Middle frontal gyrus (tissue), 1 donor: ENCODE measurements around the gene NPTX2.

ENCODE experiments used
- DNase-seq: peaks from one replicate; pipeline ENCODE4 v3.0.0-alpha.2; 2015; ENCODE audit warnings: low spot score; ENCODE audit errors: extremely low spot score

NPTX2 gene

GRCh38 chr7:98618786-98619185 lies 1.7 kb downstream of the NPTX2 start:
- no peak for DNase-seq

DNA sequence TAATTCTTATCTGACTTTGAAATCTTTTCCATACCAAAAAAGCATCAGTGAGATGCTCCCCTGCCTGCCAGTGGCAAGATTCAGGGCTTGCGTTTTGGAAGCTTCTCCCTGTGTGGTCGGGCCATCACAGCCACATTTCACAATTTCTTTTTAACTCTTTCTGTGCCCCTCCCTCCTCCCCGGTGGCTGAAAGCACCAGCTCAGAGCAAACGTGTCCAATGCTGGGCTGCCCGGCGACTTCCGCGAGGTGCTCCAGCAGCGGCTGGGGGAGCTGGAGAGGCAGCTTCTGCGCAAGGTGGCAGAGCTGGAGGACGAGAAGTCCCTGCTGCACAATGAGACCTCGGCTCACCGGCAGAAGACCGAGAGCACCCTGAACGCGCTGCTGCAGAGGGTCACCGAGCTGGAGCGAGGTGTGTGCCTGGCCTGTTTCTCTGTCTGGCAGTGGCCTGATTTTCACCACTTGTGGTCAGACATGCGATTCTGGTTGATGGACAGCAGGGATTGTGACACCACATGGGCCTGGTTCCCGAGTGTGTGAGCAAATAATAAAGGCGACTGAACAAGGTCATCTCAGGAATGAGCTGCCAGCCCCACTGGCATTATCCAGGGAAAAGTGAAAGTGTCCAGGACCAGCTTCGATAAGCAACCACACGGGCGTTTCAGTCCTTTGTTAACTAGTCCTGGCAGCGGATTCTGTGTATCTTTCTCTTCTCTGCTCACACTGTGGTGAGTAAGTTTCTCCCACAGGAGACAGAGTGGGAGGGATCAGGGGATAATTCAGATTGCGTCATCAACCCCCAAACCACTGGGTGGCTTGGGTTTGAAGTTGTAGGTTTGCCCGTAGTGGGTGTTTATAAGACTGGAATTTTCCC lies 2.6 kb downstream of the NPTX2 start:
- no peak for DNase-seq

DNA sequence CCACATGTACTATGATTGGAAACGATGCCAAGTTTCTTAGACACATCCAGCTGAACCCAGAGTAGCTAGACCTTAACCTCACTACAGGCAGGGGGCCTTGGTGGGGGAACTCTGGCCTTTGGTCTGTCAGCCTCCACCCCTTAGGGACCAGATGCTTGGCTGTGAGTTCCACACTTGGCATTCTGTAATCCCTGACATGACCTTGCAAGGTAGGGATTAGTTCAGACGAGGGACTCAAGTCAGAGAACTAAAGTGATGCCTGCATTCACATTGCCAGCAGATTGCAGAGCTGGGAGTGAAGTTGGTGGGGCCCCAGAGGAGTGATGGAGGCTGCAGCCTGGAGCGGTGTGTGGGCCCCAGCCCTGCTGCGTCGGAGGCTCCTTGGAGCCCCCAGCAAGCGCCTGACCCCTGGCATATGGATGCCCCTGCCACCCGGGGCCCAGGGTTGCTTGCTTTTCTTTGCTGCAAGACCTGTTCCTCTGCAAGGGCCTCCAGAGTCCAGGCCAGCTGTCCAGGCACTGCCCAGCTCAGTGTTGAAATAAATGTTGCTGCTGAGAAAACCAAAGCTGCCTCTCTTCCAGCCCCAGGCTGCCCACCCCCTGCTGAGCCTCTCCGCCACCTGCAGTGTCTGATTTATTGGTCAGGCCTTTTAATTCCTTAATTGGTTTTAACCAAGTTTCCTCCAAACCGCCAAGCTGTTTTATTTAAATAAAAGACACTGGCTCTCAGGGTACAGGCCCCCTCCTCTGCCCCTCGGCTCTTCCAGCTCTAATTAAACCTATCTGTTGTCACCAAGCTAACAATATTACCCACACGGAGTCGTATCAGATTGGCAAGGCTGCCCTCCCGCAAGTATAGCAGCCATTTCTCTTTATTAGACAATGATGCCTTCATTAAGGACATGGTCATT lies 4.7 kb downstream of the NPTX2 start:
- no peak for DNase-seq

GRCh38 chr7:98622926-98623325 lies 5.8 kb downstream of the NPTX2 start:
- no peak for DNase-seq

GRCh38 chr7:98624846-98625420 lies 7.8 kb downstream of the NPTX2 start:
- DNase-seq: no peak

DNA sequence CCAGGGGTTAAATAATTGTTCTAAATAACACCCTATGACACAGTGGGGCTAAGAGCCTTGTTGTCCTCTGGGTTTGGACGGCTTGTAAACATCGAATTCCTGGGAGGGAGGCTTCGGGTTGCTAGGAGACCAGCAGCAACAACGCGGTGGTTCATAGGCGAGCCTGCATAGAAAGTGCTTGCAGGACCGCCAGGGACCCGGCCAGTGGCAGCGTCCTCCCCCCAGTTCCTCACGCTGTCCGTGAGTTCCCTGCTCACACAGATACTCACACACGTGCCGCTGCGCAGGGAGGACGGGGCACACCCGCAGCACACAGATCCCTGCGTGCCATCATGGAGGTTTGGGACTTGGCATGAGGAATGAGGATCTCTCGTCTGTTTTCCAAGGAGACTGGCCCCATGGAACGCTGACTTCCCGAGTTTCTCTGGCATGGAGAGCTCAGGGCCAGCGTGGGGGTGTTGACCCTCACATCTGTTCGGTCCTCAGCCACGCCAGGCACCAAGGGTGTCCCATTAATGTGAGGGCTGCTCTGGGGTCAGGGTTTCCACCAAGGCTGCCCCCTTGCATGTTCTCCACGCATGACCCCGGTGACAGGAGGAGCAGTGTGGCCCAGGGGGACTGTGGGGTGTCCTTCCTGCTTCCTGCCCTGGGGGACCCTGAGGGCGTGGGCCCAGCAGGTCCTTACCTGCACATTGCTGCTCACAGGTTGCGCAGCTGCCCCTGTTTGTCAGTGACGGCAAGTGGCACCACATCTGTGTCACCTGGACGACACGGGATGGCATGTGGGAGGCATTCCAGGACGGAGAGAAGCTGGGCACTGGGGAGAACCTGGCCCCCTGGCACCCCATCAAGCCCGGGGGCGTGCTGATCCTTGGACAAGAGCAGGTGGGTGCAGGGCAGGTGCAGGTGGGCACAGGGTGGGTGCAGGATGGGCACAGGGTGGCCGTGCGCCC lies 9.7 kb downstream of the NPTX2 start:
- no peak for DNase-seq

DNA sequence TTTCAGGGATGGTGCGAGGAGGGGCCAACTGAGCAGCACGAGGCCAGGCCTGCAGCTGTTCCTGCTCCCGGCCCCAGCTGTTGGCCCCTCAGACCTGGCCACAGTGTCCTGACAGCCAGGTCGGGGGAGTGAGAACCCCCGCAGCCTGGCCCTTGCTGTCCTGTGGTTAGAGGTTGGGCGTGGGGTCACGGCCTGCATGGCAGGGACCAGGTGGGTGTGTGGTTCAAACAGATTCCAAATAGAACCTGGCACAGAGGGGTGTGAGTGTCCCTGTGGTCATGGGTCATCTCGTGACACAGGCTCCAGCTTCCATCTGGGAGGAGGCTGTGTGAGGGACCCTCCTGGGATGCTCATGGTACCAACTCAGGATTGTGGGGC lies 10.3 kb downstream of the NPTX2 start:
- no peak for DNase-seq

- DNase-seq: no peak
Observed at GRCh38 chr7:98628418-98628817, 11.3 kb downstream of the NPTX2 start.

DNA sequence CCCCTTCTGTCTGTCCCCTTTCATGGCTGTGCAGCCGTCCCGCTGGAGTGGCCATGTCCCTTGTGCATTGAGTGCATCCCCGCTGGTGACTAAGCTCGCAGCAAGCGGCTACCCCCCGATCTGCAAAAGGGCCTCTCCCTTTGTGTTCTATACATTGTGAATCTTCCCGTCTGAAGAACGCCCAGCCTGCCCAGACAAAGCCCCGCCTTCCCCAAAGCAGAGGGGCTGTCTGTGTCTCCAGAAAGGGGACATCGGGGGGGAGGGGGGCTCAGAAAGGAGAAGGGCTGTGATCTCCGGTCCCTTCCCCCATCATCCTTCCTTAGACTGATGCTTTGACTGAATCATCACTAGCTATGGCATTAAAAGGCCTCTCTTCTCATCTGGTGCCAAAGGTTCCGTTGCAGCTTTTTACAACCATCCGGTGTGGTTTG lies 11.9 kb downstream of the NPTX2 start:
- DNase-seq: no peak

GRCh38 chr7:98630149-98630548 lies 13.1 kb downstream of the NPTX2 start:
- DNase-seq: no peak

GRCh38 chr7:98630770-98631169 lies 13.7 kb downstream of the NPTX2 start:
- no peak for DNase-seq

- DNase-seq: no peak
Observed at GRCh38 chr7:98638853-98639252, 21.8 kb downstream of the NPTX2 start.

GRCh38 chr7:98640375-98640774 lies 23.3 kb downstream of the NPTX2 start:
- DNase-seq: no peak

DNA sequence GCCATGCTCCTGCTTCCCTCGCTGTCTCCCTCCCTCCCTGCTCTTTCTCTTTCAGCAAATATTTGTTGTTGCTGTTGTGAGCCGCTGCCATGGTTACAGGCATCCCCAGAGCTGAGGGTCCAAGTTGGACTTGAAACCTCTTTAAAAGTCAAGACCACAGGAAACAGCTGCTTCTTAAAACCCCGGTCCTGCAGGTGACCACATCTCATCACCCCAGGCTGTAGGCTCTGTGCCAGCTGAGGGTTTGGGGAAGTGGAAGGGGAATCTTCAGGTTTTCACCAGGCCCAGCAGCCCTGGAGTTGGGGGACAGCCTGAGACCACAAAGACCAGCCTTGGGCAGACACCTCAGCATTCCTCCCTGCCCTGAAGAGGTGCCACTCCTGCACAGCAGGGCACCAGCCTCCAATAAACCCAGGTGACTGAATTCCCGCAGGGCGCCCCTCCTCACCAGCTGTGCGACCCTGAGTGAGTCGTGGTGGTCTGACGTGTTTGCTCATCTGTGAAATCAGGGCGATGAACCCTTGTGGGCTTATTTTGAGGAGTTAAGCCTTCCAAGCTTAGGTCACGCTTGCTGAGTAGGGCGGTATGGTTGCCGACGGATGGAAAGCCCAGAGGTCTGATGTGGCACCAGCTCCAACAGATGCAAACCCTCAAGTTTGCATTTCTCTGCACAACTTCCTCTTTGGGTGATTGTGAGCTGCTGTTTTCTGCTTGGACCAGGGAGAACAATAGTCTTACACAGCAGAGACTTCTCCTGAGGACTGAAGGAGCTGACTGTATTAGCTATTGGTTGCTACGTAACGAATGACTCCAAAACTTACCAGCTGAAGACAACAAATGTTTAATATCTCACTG lies 24.8 kb downstream of the NPTX2 start:
- DNase-seq: no peak

DNA sequence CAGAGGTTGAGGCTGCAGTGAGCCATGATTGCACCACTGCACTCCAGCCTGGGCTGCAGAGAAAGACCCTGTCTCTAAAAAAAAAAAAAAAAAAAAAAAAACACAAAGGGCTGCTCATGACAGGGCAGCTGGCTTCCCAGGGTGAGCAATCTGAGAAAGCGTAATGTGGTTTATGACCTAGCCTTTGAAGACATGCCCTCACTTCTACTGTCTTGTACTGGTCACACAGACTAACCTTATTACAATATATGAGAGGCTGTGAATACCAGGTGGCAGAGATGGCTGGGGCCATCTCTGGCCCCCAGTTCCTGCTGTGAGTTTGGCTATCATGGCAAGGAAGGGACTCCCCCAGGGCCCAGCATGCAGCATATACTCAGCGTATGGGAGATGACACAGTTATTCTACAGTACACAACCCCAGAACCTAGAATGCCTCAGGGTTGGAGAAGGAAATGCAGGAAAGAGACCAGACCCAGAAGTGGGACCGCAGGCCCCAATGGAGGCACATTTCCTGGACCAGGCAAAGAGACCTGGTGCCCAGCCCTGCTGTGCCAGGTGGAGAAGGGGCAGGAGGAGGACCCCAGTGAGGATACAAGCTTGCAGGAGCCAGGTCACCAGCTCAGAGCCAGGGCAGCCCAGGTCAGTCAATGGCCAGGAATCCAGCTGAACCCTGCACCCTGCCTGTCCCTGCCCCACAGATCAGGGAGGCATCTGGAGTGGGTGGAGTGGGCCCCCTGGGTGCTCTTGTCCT lies 26.3 kb downstream of the NPTX2 start:
- no peak for DNase-seq

GRCh38 chr7:98646465-98646864 lies 29.4 kb downstream of the NPTX2 start:
- DNase-seq: no peak

DNA sequence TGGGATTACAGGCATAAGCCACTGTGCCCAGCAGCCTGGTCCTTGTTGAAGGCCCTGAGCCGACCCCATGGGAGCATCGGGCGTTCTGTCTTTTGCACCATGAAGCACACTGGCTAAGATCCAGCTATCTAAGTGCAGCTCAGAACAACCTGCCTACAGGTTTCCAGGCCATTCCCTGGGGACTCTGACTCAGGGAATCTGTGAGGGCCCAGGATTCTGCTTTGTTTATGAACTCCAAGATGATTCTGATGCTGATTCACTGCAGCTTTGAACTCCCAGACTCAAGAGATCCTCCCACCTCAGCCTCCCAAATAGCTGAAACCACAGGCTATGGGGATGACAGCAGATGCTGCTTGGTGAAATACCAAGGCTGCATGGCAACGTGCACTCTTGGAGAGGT lies 30.2 kb downstream of the NPTX2 start:
- DNase-seq: no peak

GRCh38 chr7:98651760-98652159 lies 34.7 kb downstream of the NPTX2 start:
- no peak for DNase-seq

- DNase-seq: no peak
Observed at GRCh38 chr7:98653601-98654310, 36.7 kb downstream of the NPTX2 start.
